MM.1S (cell line): ENCODE measurements around the gene AGBL4.

Source experiments
- DNase-seq: peaks from one replicate; pipeline ENCODE4 v3.0.0-alpha.2; 2015
- H2AFZ ChIP-seq: fragments of 300-600 bp; sonication (generic); 2 replicates; pipeline ENCODE4 v1.6.0; 2016; ENCODE audit warnings: antibody characterized with exemption, low read length
- H3F3A ChIP-seq: fragments of 300-600 bp; sonication (generic); 2 replicates; pipeline ENCODE4 v1.6.1; 2016; ENCODE audit warnings: mild to moderate bottlenecking, antibody characterized with exemption, low read length, moderate library complexity, mixed read lengths; ENCODE audit not compliant: insufficient read depth
- H3K27ac ChIP-seq: fragments of 300-600 bp; sonication (generic); 2 replicates; pipeline ENCODE4 v1.5.1; 2016; ENCODE audit warnings: mild to moderate bottlenecking, low read length
- H3K27me3 ChIP-seq: fragments of 300-600 bp; sonication (generic); replicated peaks from 2 replicates; pipeline ENCODE4 v1.6.0; 2016; ENCODE audit warnings: low read length; ENCODE audit not compliant: insufficient read depth
- H3K36me3 ChIP-seq: fragments of 300-600 bp; sonication (generic); replicated peaks from 2 replicates; pipeline ENCODE4 v1.6.1; 2016; ENCODE audit warnings: mild to moderate bottlenecking, low read length, mixed read lengths; ENCODE audit not compliant: insufficient read depth
- H3K4me1 ChIP-seq: fragments of 300-600 bp; sonication (generic); 2 replicates; pipeline ENCODE4 v1.6.1; 2016; ENCODE audit warnings: low read length, mixed read lengths
- H3K4me2 ChIP-seq: fragments of 300-600 bp; sonication (generic); 2 replicates; pipeline ENCODE4 v1.6.0; 2016; ENCODE audit warnings: low read depth, low read length
- H3K4me3 ChIP-seq: fragments of 300-600 bp; sonication (generic); 2 replicates; pipeline ENCODE4 v1.5.1; 2016; ENCODE audit warnings: low read length, mixed read lengths
- H3K79me2 ChIP-seq: fragments of 300-600 bp; sonication (generic); 2 replicates; pipeline ENCODE4 v1.6.1; 2016; ENCODE audit warnings: mixed run types, low read length, mixed read lengths
- H3K9ac ChIP-seq: fragments of 300-600 bp; sonication (generic); 2 replicates; pipeline ENCODE4 v1.6.1; 2016; ENCODE audit warnings: low read length, mixed read lengths
- H3K9me2 ChIP-seq: fragments of 300-600 bp; sonication (generic); replicated peaks from 2 replicates; pipeline ENCODE4 v1.6.1; 2016; ENCODE audit warnings: mild to moderate bottlenecking, low read length, mixed read lengths; ENCODE audit not compliant: insufficient read depth
- H3K9me3 ChIP-seq: fragments of 300-600 bp; sonication (generic); replicated peaks from 2 replicates; pipeline ENCODE4 v1.6.1; 2016; ENCODE audit warnings: mild to moderate bottlenecking, low read length, mixed read lengths; ENCODE audit not compliant: insufficient read depth
- H4K20me1 ChIP-seq: fragments of 300-600 bp; sonication (generic); 2 replicates; pipeline ENCODE4 v1.6.1; 2016; ENCODE audit warnings: mild to moderate bottlenecking, low read length, moderate library complexity, mixed read lengths; ENCODE audit not compliant: insufficient read depth
- CTCF ChIP-seq: fragments of 300-600 bp; sonication (generic); IDR thresholded peaks from 2 replicates; pipeline ENCODE4 v1.5.1; 2016; ENCODE audit warnings: antibody characterized with exemption, low read length, mixed read lengths
- EZH2 ChIP-seq: fragments of 300-600 bp; sonication (generic); optimal IDR thresholded peaks from 2 replicates; pipeline ENCODE3; 2017; ENCODE audit warnings: low read depth, mild to moderate bottlenecking, antibody characterized with exemption, low read length, mixed read lengths
- EZH2phosphoT487 ChIP-seq: fragments of 300-600 bp; sonication (generic); IDR thresholded peaks from 2 replicates; pipeline ENCODE4 v1.6.1; 2018; ENCODE audit warnings: antibody characterized with exemption, low read length

The AGBL4 gene

GRCh38 chr1:48726139-48726538, 1297.6 kb downstream of the AGBL4 start:
- H3K9me2 ChIP-seq: no peaks in the 10 kb centered on the region
- no peaks in the 10 kb centered on the region for H3K36me3 ChIP-seq
- H4K20me1 ChIP-seq: no peaks in the 10 kb centered on the region
- no peak for DNase-seq
- H3F3A ChIP-seq: no peaks in the 10 kb centered on the region
- H3K4me1 ChIP-seq: no peaks in the 10 kb centered on the region
- H3K79me2 ChIP-seq: no peaks in the 10 kb centered on the region
- no peak overlapping the region for H3K9ac ChIP-seq
- no peak overlapping the region for H3K4me2 ChIP-seq
- no peaks in the 10 kb centered on the region for H3K27me3 ChIP-seq
- H3K27ac ChIP-seq: no peak overlapping the region
- no peak for TF ChIP-seq CTCF
- no peak for TF ChIP-seq EZH2
- no peak for TF ChIP-seq EZH2phosphoT487
- H3K9me3 ChIP-seq: no peaks in the 10 kb centered on the region
- no peak overlapping the region for H3K4me3 ChIP-seq
- H2AFZ ChIP-seq: no peak overlapping the region

- H3K4me1 ChIP-seq: no peaks in the 10 kb centered on the region
- H3K79me2 ChIP-seq: no peaks in the 10 kb centered on the region
- no peak for DNase-seq
- no peaks in the 10 kb centered on the region for H3K9me3 ChIP-seq
- no peaks in the 10 kb centered on the region for H3K36me3 ChIP-seq
- no peak overlapping the region for H3K9ac ChIP-seq
- H3K4me2 ChIP-seq: no peak overlapping the region
- no peaks in the 10 kb centered on the region for H3K9me2 ChIP-seq
- H3K4me3 ChIP-seq: no peak overlapping the region
- no peaks in the 10 kb centered on the region for H3K27me3 ChIP-seq
- H2AFZ ChIP-seq: no peak overlapping the region
- no peaks in the 10 kb centered on the region for H4K20me1 ChIP-seq
- TF ChIP-seq EZH2: no peak
- H3F3A ChIP-seq: no peaks in the 10 kb centered on the region
- no peak overlapping the region for H3K27ac ChIP-seq
These were observed 1298.3 kb downstream of the AGBL4 start for GRCh38 chr1:48725341-48726046.

GRCh38 chr1:48720929-48721328, 1302.8 kb downstream of the AGBL4 start:
- H3K36me3 ChIP-seq: no peaks in the 10 kb centered on the region
- TF ChIP-seq CTCF: no peak
- no peak for TF ChIP-seq EZH2phosphoT487
- no peak for TF ChIP-seq EZH2
- no peak for DNase-seq
- no peaks in the 10 kb centered on the region for H3K4me1 ChIP-seq
- no peaks in the 10 kb centered on the region for H3K79me2 ChIP-seq
- no peak overlapping the region for H3K4me3 ChIP-seq
- no peak overlapping the region for H3K9ac ChIP-seq
- no peak overlapping the region for H3K27ac ChIP-seq
- no peak overlapping the region for H3K4me2 ChIP-seq
- H3K27me3 ChIP-seq: no peaks in the 10 kb centered on the region
- H3K9me3 ChIP-seq: no peaks in the 10 kb centered on the region
- no peaks in the 10 kb centered on the region for H4K20me1 ChIP-seq
- no peak overlapping the region for H2AFZ ChIP-seq
- no peaks in the 10 kb centered on the region for H3K9me2 ChIP-seq
- no peaks in the 10 kb centered on the region for H3F3A ChIP-seq

- DNase-seq: no peak
- TF ChIP-seq EZH2 (no peak), EZH2phosphoT487 (no peak), CTCF (no peak)
- Histone ChIP-seq H2AFZ (no peak overlapping the region), H3K27ac (no peak overlapping the region), H4K20me1 (no peaks in the 10 kb centered on the region), H3K9ac (no peak overlapping the region), H3K27me3 (no peaks in the 10 kb centered on the region), H3K9me2 (no peaks in the 10 kb centered on the region), H3K36me3 (no peaks in the 10 kb centered on the region), H3K9me3 (no peaks in the 10 kb centered on the region), H3K4me2 (no peak overlapping the region), H3K4me3 (no peak overlapping the region), H3F3A (no peaks in the 10 kb centered on the region), H3K4me1 (no peaks in the 10 kb centered on the region), H3K79me2 (no peaks in the 10 kb centered on the region)
These were observed 1305.0 kb downstream of the AGBL4 start for GRCh38 chr1:48718705-48719104.
